ENCODE results near the gene MECP2.

DNA sequence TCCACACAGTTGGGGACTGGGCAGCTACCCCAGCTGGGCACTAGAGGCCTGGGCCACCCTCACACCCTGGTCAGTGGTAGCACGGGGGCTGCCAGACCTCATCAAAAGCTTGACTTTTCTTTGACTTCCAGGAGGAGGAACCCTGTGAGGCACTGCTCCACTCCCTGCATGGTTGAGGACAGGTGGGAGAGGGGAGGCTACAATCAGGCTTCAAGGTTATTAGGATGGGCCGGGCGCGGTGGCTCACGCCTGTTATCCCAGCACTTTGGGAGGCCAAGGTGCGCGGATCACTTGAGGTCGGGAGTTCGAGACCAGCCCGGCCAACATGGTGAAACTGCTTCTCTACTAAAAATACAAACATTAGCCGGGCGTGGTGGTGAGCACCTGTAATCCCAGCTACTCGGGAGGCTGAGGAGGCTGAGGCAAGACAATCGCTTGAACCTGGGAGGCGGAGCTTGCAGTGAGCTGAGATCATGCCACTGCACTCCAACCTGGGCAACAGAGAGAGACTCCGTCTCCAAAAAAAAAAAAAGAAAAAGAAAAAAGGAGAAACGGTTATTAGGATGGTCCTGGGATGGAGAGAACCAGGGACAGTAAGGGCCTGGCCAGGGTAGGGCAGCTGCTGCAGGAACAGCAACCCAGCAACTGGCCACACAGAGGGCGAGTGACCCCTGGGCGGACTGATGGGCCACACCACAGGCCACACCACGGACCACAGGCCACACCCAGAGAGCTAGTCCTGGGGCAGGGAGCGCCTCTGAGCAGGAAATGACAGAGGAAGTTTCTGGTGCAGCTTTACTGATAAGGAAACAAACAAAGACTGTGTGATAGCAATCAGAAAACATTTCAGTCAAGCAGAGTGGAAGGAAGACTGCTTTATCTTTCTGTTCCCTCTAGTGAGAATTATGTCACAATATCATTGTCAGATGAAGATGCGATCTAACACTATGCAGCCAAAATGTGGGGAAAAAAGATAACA lies 26.0 kb upstream of the MECP2 start:
- TF ChIP-seq CTCF (CRISPR knock-in tag; IDR thresholded peaks at IDR 0.05), result no peak
- no peak for TF ChIP-seq CERS6 (CRISPR knock-in tag; IDR thresholded peaks at IDR 0.05)
- no peak for TF ChIP-seq MTF2 (CRISPR knock-in tag; IDR thresholded peaks at IDR 0.05; ENCODE audit: borderline replicate concordance)
- no peak for TF ChIP-seq HNF4G (IDR thresholded peaks at IDR 0.05; ENCODE audit: borderline replicate concordance, low read depth, low read length)
- no peak for TF ChIP-seq HNF4G (CRISPR knock-in tag; IDR thresholded peaks at IDR 0.05; ENCODE audit: borderline replicate concordance, low read depth)
- TF ChIP-seq NFIC (IDR thresholded peaks at IDR 0.05; ENCODE audit: low read length), result no peak
- TF ChIP-seq TARDBP (CRISPR knock-in tag; IDR thresholded peaks at IDR 0.05), result no peak
- no peak for TF ChIP-seq MTF1 (CRISPR knock-in tag; IDR thresholded peaks at IDR 0.05)
- no peak for TF ChIP-seq POLR2G (IDR thresholded peaks at IDR 0.05; ENCODE audit: low read depth, low read length)
- TF ChIP-seq ZBTB1 (CRISPR knock-in tag; IDR thresholded peaks at IDR 0.05; ENCODE audit: borderline replicate concordance), result no peak
- TF ChIP-seq POLR2A (IDR thresholded peaks at IDR 0.05; ENCODE audit: insufficient read depth in 1 of 2, low read depth in 2 of 2, low read length in 2 of 2), result no peak
- TF ChIP-seq TP53 (CRISPR knock-in tag; conservative IDR thresholded peaks at IDR 0.05), result no peak
- no peak for TF ChIP-seq SNAPC2 (CRISPR knock-in tag; IDR thresholded peaks at IDR 0.05)
- no peak for TF ChIP-seq ZNF703 (CRISPR knock-in tag; IDR thresholded peaks at IDR 0.05; ENCODE audit: borderline replicate concordance)
